WTC11 (cell line): Measurements from ENCODE around the gene EHF.

Experiments used
- GABPB1 ChIP-seq: sonication (generic); formaldehyde crosslinking; IDR thresholded peaks from 2 replicates; pipeline ENCODE4 v1.8.1; 2023; ENCODE audit warnings: mild to moderate bottlenecking, missing genetic modification reagents
- OVOL2 ChIP-seq: fragments of 250-450 bp; sonication (Bioruptor Pico); IDR thresholded peaks from 2 replicates; pipeline ENCODE4 v1.9.0; 2021; ENCODE audit warnings: mild to moderate bottlenecking, borderline replicate concordance
- SMAD3 ChIP-seq: sonication (generic); formaldehyde crosslinking; IDR thresholded peaks from 2 replicates; pipeline ENCODE4 v1.8.0; 2022; ENCODE audit warnings: missing genetic modification reagents, mild to moderate bottlenecking, borderline replicate concordance
- TCF7 ChIP-seq: sonication (generic); formaldehyde crosslinking; IDR thresholded peaks from 2 replicates; pipeline ENCODE4 v1.8.0; 2022; ENCODE audit warnings: mild to moderate bottlenecking, low read depth, missing genetic modification reagents, moderate library complexity
- ZNF263 ChIP-seq: sonication (generic); formaldehyde crosslinking; IDR thresholded peaks from 2 replicates; pipeline ENCODE4 v1.8.1; 2022; ENCODE audit warnings: low read depth, mild to moderate bottlenecking, moderate library complexity, missing genetic modification reagents
- TF ChIP-seq, protein P1 (sequence below): fragments of 200-600 bp; IDR thresholded peaks from 2 replicates; pipeline ENCODE4 v1.8.0; 2022; ENCODE audit warnings: antibody characterized with exemption
- TF ChIP-seq, protein P2 (sequence below): sonication (generic); formaldehyde crosslinking; IDR thresholded peaks from 2 replicates; pipeline ENCODE4 v1.8.0; 2022; ENCODE audit warnings: mild to moderate bottlenecking, missing genetic modification reagents
- TF ChIP-seq, protein P3 (sequence below): sonication (generic); formaldehyde crosslinking; IDR thresholded peaks from 2 replicates; pipeline ENCODE4 v1.8.1; 2023; ENCODE audit warnings: mild to moderate bottlenecking, missing genetic modification reagents
- TF ChIP-seq, protein P4 (sequence below): sonication (generic); formaldehyde crosslinking; IDR thresholded peaks from 2 replicates; pipeline ENCODE4 v1.8.1; 2022; ENCODE audit warnings: low read depth, missing genetic modification reagents, borderline replicate concordance
- TF ChIP-seq, protein P5 (sequence below): sonication (generic); formaldehyde crosslinking; IDR thresholded peaks from 2 replicates; pipeline ENCODE4 v1.8.1; 2023; ENCODE audit warnings: mild to moderate bottlenecking, missing genetic modification reagents, moderate library complexity
- TF ChIP-seq, protein P6 (sequence below): sonication (generic); formaldehyde crosslinking; IDR thresholded peaks from 2 replicates; pipeline ENCODE4 v1.8.0; 2022; ENCODE audit warnings: mild to moderate bottlenecking, missing genetic modification reagents
- TF ChIP-seq, protein P7 (sequence below): sonication (generic); formaldehyde crosslinking; IDR thresholded peaks from 2 replicates; pipeline ENCODE4 v1.8.0; 2022; ENCODE audit warnings: mild to moderate bottlenecking, missing genetic modification reagents

DNA sequence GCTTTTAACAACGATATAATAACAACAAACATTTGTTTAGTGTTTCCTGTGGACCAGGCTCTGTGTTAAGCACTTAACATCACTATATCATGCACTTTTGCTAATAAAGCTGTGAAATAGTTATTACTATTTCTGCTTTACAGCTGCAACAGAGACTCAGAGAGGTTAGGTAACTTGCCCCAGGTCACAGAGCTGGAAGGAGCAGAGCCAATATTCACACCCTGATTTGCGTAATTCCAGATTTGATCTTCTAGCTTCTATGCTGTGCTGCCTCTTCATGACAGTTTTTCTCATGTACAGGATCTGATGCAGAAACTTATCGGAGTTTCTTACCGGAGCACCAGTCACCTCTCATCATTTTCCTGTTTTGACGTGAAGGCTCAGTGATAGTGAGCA is 33.6 kb upstream of the EHF start:
- TF ChIP-seq, protein P1, sequence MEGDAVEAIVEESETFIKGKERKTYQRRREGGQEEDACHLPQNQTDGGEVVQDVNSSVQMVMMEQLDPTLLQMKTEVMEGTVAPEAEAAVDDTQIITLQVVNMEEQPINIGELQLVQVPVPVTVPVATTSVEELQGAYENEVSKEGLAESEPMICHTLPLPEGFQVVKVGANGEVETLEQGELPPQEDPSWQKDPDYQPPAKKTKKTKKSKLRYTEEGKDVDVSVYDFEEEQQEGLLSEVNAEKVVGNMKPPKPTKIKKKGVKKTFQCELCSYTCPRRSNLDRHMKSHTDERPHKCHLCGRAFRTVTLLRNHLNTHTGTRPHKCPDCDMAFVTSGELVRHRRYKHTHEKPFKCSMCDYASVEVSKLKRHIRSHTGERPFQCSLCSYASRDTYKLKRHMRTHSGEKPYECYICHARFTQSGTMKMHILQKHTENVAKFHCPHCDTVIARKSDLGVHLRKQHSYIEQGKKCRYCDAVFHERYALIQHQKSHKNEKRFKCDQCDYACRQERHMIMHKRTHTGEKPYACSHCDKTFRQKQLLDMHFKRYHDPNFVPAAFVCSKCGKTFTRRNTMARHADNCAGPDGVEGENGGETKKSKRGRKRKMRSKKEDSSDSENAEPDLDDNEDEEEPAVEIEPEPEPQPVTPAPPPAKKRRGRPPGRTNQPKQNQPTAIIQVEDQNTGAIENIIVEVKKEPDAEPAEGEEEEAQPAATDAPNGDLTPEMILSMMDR = no peak
- TF ChIP-seq, protein P2, sequence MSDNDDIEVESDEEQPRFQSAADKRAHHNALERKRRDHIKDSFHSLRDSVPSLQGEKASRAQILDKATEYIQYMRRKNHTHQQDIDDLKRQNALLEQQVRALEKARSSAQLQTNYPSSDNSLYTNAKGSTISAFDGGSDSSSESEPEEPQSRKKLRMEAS = no peak
- TF ChIP-seq SMAD3 (CRISPR knock-in tag) = no peak
- TF ChIP-seq GABPB1 (CRISPR knock-in tag) = no peak
- no peak for TF ChIP-seq OVOL2 (CRISPR knock-in tag)
- TF ChIP-seq, protein P3, sequence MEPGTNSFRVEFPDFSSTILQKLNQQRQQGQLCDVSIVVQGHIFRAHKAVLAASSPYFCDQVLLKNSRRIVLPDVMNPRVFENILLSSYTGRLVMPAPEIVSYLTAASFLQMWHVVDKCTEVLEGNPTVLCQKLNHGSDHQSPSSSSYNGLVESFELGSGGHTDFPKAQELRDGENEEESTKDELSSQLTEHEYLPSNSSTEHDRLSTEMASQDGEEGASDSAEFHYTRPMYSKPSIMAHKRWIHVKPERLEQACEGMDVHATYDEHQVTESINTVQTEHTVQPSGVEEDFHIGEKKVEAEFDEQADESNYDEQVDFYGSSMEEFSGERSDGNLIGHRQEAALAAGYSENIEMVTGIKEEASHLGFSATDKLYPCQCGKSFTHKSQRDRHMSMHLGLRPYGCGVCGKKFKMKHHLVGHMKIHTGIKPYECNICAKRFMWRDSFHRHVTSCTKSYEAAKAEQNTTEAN (CRISPR knock-in tag) = no peak
- TF ChIP-seq, protein P4, sequence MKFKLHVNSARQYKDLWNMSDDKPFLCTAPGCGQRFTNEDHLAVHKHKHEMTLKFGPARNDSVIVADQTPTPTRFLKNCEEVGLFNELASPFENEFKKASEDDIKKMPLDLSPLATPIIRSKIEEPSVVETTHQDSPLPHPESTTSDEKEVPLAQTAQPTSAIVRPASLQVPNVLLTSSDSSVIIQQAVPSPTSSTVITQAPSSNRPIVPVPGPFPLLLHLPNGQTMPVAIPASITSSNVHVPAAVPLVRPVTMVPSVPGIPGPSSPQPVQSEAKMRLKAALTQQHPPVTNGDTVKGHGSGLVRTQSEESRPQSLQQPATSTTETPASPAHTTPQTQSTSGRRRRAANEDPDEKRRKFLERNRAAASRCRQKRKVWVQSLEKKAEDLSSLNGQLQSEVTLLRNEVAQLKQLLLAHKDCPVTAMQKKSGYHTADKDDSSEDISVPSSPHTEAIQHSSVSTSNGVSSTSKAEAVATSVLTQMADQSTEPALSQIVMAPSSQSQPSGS (CRISPR knock-in tag) = no peak
- TF ChIP-seq, protein P5, sequence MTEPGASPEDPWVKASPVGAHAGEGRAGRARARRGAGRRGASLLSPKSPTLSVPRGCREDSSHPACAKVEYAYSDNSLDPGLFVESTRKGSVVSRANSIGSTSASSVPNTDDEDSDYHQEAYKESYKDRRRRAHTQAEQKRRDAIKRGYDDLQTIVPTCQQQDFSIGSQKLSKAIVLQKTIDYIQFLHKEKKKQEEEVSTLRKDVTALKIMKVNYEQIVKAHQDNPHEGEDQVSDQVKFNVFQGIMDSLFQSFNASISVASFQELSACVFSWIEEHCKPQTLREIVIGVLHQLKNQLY (CRISPR knock-in tag) = no peak
- TF ChIP-seq, protein P6, sequence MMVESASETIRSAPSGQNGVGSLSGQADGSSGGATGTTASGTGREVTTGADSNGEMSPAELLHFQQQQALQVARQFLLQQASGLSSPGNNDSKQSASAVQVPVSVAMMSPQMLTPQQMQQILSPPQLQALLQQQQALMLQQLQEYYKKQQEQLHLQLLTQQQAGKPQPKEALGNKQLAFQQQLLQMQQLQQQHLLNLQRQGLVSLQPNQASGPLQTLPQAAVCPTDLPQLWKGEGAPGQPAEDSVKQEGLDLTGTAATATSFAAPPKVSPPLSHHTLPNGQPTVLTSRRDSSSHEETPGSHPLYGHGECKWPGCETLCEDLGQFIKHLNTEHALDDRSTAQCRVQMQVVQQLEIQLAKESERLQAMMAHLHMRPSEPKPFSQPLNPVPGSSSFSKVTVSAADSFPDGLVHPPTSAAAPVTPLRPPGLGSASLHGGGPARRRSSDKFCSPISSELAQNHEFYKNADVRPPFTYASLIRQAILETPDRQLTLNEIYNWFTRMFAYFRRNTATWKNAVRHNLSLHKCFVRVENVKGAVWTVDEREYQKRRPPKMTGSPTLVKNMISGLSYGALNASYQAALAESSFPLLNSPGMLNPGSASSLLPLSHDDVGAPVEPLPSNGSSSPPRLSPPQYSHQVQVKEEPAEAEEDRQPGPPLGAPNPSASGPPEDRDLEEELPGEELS (CRISPR knock-in tag) = no peak
- no peak for TF ChIP-seq TCF7 (CRISPR knock-in tag)
- TF ChIP-seq ZNF263 = no peak
- TF ChIP-seq, protein P7, sequence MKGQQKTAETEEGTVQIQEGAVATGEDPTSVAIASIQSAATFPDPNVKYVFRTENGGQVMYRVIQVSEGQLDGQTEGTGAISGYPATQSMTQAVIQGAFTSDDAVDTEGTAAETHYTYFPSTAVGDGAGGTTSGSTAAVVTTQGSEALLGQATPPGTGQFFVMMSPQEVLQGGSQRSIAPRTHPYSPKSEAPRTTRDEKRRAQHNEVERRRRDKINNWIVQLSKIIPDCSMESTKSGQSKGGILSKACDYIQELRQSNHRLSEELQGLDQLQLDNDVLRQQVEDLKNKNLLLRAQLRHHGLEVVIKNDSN (CRISPR knock-in tag) = no peak
